Fibroblast of skin of right quadriceps (primary cell): ENCODE data around the gene IL21.

Source experiments
- DNase-seq: peaks from one replicate; pipeline ENCODE4 v3.0.0-alpha.2; 2013

IL21 gene

GRCh38 chr4:122632396-122633143 lies 11.7 kb upstream of the IL21 start:
- DNase-seq = peak; percentile 28

- DNase-seq = peak; percentile 33
Measured at GRCh38 chr4:122625156-122625555, 4.3 kb upstream of the IL21 start.

- no peak for DNase-seq
Measured at GRCh38 chr4:122624205-122624604, 3.3 kb upstream of the IL21 start.

GRCh38 chr4:122623637-122624166 lies 2.8 kb upstream of the IL21 start:
- DNase-seq = no peak

- no peak for DNase-seq
Measured at GRCh38 chr4:122622400-122622799, 1.5 kb upstream of the IL21 start.

- DNase-seq = no peak
Measured at GRCh38 chr4:122619611-122620010, 1.3 kb downstream of the IL21 start.

GRCh38 chr4:122617597-122618593 lies 3.0 kb downstream of the IL21 start:
- no peak for DNase-seq

- no peak for DNase-seq
Measured at GRCh38 chr4:122616915-122617596, 3.8 kb downstream of the IL21 start.

- DNase-seq = no peak
Measured at GRCh38 chr4:122614621-122615020, 6.2 kb downstream of the IL21 start.

- no peak for DNase-seq
Measured at GRCh38 chr4:122612540-122612939, 8.3 kb downstream of the IL21 start.

GRCh38 chr4:122606364-122607043 lies 14.4 kb downstream of the IL21 start:
- no peak for DNase-seq

GRCh38 chr4:122604146-122604545 lies 16.7 kb downstream of the IL21 start:
- no peak for DNase-seq

- DNase-seq = no peak
Measured at GRCh38 chr4:122603156-122603574, 17.7 kb downstream of the IL21 start.

GRCh38 chr4:122602277-122603142 lies 18.4 kb downstream of the IL21 start:
- peak; percentile 56 for DNase-seq

- peak; percentile 22 for DNase-seq
Measured at GRCh38 chr4:122591196-122591595, 29.7 kb downstream of the IL21 start.

- peak; percentile 84 for DNase-seq
Measured at GRCh38 chr4:122588453-122589238, 32.2 kb downstream of the IL21 start.

- DNase-seq = peak; percentile 87
Measured at GRCh38 chr4:122584519-122584918, 36.3 kb downstream of the IL21 start.

- peak; percentile 47 for DNase-seq
Measured at GRCh38 chr4:122583906-122584305, 37.0 kb downstream of the IL21 start.

- peak; percentile 66 for DNase-seq
Measured at GRCh38 chr4:122577808-122578781, 42.8 kb downstream of the IL21 start.
